Measurements from ENCODE around the gene LTBP1.

- TF ChIP-seq EP300 (IDR thresholded peaks at IDR 0.05; ENCODE audit: low read depth) (no peak), CTCF (IDR thresholded peaks at IDR 0.05) (no peak), POLR2A (IDR thresholded peaks at IDR 0.05) (no peak), POLR2AphosphoS5 (IDR thresholded peaks at IDR 0.05) (no peak)
Observed at GRCh38 chr2:33246432-33246831, 299.7 kb downstream of the LTBP1 start.

All from transverse colon (tissue), 4 donors.